GM21576 (cell line): ENCODE data around the gene HYLS1.
"Not testable (repeated sequence)": the region's sequence is repeated elsewhere in the genome, so short reads cannot be mapped to it uniquely, and the experiment has no call there.

Source experiments
- ATAC-seq: cut with Tn5 transposase; IDR thresholded peaks from one replicate; pipeline ENCODE4 v1.9.1; 2021; ENCODE audit warnings: mild to moderate bottlenecking, moderate library complexity; ENCODE audit not compliant: unreplicated experiment

Gene HYLS1

DNA sequence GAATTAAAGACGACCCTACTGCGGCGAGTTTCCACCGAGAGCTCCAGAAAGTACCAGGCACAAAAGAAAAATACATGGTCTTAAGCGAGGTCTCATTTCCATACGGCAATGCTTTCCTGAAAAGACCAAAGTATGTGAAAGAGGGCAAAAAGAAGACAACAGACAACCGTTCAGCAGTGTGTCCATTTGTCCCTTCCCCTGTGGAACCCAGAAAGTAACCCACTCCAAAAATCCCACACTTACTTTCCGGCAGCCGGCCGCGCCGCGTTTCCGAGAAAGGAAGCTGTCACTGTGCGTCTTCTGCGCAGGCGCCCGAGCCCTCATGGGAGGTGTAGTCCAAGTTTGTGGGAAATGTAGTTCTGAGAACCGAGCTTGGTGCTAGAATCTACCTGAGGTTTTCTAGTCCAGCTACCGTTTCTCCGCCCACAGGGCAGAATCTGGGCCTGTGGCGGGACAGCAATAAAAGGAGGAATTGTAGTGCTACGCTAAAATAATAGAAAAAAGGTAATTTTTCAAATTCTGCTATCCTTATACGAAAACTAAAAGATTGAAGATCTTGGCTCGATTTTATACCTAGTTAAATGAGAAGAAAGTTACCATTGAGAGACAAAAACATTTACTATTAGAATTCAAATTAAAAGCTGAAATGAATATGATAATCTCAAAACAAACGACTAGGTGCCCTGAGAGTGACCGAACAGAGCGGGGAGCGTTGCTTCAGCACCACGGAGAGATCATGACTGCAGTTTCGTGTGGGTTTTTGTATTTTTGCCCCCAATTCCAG is 15.7 kb downstream of the HYLS1 start, which contains the start of gene PUS3:
PUS3 (minus strand) TSS at position 280 of the 784 bp plus-strand sequence. CDS start 6,922 bp downstream, outside the sequence.
- peak; percentile 96 for ATAC-seq

DNA sequence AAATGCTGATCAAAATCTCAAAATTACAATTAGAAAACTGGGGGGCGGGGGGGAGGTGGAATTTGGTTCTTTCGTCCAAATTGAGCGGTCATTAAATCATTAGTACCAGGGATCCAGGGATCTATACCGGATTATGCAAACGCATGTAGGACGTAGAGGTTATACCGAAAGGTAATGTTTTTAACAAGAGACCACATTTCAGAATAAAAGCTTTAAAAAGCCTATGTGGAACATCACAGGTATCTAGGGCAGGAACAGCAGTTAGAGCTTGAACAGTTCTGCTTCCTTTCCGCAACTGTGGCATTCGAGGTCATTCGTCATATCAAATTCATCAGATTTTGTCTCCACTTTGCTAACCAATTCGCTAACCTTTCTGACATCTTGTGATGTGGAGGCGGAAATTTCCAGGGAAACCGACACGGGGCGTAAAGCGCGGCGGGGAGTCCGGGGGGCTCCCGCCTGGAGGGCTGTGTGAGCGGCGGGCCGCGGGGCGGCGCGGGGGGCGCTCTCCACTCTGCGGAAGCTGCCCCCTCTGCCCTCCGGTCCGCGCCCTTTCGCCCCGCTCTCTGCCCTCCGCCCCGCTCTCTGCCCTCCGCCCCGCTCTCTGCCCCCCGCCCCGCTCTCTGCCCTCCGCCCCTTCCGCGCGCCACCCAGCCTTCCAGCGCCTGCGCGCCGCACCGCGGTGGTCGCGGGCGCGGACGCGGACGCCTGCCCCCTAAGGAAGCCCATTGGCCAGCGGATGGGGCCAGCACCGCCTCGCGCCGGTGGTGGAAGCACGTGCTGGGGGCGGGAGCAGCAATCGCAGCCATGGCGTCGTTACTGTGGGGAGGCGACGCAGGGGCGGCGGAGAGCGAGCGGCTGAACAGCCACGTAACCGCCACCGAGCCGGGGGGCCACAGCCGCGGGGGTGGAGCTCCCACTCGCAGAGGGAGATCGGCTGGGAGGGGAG is 16.5 kb downstream of the HYLS1 start, which contains the start of gene DDX25:
DDX25 (plus strand) TSS at position 798 of the 949 bp plus-strand sequence; CDS start at position 808, 10 bp downstream.
- ATAC-seq, result no peak

DNA sequence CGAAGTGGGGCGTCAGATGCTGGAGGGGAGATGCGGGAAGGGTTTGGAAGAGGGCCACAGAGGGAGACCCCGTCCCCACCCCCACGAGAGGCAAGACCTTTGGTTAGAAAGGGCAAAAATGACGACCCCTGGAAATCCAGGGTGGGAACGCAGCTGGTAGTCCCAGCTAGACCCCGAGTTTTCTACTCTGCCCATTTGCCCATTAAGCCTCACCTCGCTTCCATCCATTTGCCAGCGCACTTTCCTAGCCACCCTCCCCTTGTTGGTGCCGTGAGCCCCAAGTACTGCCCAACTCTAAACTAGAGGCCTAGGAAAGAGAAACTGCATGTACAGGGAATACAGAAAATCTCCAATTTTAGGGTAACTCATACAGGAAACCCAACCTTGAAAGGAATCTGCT is 17.2 kb downstream of the HYLS1 start:
- no peak for ATAC-seq

DNA sequence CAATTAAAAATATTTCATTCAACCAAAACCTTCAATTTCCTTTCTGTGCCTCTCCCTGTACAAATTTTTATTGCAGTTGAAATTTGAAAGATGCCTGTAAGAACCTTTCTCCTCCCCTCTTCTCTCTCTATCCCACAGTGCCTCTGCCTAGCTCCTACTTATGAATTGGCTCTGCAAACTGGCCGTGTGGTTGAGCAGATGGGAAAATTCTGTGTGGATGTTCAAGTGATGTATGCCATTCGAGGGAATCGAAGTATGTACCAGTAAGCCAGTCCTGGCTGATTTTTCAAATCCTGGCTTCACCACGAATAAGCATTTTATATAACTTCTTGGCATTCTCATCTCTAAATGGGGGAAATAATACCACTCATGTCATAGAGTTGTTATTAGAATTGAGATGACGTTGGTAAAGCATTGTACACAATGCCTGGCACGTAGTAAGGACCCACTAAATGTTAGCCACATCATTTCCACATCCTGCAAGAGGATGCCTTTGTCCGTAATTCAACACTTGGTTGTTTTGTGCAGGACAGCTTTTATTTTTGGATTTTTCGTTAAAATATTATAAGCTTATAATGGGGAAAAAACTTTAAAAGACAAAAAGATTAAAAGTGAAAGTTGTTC is 22.9 kb downstream of the HYLS1 start:
- ATAC-seq, result no peak

DNA sequence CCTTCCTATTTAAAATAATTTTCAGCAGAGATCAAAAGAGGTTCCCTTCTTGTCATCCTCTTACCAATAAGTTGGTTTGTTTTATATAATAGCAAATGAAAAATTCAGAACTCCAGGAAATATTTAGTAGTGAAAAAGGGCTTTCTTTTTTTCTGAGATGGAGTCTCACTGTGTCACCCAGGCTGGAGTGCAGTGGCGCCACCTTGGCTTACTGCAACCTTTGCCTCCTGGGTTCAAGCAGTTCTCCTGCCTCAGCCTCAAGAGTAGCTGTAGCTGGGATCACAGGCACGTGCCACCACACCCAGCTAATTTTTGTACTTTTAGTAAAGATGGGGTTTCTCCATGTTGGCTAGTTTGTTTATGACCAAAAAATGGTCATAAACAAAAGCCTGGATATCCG is 27.1 kb downstream of the HYLS1 start:
- ATAC-seq, result not testable (repeated sequence)

DNA sequence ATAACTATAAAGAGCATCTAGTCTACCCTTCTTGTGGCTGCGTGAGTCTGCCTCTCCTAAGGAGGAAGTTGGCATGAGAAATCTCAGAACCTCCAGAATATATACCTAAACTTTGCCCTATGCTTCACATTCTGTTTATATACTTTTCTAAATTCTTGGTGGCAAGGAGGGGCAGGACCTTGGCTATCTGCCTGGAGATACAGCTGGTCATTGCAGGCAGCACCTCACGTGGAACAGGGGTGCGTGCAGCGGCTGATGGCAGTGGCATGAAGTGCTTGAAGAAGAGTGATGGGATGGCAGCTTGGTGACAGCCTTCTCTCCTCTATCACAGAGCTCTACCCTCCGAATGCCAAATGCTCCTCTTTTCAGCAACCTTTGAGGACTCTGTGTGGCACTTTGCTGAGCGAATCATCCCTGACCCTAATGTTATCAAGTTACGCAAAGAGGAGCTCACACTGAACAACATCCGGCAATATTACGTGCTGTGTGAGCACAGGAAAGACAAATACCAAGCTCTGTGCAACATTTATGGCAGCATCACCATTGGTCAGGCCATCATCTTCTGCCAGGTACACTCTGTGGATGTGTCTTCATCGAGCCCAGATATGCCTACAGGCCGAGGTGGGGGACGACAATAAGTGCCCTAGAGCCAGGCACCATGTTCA is 29.3 kb downstream of the HYLS1 start:
- no peak for ATAC-seq

DNA sequence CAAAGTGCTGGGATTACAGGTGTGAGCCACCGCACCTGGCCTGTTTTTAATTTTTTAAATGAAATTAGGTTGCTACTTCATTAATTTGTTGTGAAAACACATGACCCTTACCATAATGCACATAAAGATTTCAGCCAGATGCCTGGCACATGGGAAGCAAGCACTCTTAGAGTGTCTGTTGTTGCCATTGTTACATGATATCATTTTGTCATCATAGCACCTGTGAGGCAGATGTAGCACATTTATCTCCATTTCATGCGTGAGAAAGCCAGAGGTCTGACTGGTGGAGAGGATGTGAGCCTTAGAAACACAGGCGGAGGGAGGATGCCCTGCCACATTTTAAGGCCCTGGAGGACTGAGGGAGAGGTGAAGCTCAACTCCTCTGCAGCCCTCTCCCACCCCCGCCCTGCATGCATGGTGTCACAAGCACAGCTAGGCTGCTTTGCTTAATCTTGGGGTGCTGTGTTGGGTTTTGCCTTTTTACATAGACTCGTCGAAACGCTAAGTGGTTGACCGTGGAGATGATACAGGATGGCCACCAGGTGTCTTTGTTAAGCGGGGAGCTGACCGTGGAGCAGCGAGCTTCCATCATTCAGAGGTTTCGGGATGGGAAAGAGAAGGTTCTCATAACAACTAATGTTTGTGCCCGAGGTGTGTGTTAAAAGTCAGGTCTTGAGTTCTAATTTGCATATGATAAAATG is 30.8 kb downstream of the HYLS1 start:
- ATAC-seq, result no peak

DNA sequence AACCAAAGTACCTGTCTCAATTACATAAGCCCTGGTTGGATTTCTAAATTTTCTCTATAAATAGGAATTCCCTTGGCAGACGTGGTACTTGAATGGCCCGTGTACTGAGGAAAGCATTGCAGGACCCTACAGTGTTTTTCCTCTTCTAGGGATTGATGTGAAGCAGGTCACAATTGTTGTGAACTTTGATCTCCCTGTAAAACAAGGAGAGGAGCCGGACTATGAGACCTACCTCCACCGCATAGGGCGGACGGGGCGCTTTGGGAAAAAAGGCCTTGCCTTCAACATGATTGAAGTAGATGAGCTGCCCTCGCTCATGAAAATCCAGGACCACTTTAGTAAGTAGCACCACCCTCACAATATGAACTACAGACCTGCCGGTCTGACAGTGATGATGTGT is 33.6 kb downstream of the HYLS1 start:
- ATAC-seq, result no peak

DNA sequence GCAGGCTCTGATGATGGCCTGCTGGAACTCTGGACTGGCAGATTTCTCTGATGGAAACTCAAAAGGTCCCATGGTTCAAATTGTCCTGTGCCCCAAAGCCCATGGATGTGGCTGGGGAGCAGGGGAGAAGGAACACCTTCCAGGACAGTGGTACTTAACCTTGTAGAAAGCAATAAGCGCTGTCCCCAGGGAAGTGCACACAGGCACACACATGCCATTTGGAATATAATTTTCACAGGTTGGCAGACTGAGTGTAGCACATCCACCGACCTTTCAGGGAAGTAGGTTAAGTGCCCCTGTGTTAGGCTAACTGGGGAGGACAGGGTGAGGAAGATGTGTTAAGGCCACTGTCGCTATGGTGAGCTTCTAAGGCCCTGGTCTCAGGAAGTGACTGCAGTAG is 34.7 kb downstream of the HYLS1 start:
- ATAC-seq, result no peak

DNA sequence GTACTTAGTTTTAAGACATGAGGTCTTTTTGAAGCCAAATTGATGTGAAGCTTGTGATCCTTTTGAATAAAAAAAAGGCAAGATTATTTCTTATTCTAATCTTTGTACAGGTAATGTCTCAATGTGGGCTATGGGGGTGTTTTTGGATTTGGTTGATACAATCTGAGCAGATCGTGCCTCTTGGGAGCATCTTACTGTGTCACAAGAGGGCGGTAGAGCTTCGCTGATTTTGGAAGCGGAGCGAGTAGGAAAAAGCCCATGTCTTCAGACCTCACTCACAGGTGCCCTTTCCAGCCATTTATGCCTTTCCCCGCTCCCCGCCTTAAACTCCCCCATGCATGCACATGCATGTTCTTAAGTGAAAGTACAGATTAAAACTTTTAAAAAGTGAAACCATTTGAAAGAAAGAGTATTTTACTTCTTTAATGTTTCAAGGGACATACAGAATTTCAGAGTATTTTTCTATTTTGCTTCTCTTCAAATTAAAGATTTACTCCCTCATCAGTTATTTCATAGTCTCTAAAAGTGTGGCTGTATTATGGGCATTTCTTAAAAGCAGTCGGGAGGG is 35.6 kb downstream of the HYLS1 start:
- no peak for ATAC-seq

DNA sequence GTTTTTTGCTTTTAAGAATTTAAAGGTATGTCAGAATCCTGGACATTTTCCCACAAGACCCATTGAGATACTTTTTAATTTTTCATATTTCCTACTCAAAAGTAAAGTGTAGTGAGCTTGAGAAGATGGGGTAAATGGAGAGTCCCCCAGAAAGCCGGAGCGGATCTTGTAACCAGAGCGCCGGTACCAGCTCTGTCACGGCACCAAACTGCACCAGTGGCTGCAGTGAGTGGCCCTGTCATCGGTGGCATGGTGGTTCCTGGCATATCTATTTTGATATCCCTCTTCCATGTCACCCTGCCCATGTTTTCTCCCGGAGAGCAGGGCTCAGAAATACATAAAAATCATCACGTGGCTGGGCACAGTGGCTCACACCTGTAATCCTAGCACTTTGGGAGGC is 36.2 kb downstream of the HYLS1 start:
- ATAC-seq, result no peak

DNA sequence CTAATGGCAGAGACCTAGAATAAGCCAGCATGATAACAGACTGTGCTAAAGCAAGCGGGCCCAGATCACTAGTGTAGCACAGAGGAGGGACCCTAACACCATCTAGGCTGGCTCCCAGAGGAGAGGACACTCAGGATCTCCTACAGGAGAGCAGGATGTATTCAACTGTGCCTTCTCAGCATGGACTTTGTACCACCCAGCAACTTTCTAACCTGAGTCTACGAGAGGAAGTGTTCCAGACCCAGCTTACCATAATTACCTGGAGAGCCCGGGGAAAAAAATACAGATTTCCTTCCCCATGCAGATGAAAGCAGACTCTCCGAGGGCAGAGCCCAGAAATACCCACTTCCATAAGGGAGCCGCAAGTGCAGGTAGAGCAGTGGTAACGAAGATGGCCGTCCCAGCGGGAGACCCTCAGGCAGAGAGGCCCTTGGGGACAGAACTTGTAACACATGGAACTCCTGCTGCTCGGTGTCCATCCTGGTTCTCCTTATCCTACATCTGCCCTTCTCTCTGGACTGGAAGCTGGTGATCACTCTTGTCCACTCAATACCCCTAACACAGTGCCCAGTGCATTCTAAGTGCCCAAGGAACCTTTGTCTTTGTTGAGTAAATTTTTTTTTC is 37.0 kb downstream of the HYLS1 start:
- no peak for ATAC-seq

DNA sequence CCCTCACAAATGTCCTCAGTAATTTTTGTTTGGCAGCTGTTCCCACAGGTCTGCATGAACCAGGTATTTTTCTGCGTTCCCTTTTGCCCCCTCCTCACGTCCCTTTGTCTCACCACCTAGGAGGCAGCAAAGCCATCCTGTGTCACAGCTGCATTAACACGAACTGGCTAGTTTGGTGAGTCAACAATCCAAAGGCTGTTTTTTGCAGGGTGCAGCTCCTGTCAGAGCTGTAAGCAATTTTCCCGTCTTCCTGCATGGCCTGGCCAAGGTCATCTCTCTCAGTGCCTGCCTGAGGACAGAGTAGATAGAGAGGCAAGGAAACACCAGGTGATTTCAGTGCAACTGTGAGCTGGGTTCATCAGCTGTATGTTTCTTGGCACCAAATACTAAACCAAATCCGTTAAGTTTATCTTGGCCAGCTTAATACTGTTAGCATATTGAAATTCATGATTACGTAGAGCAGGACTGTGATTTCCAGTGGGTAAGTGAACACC is 37.8 kb downstream of the HYLS1 start:
- no peak for ATAC-seq

DNA sequence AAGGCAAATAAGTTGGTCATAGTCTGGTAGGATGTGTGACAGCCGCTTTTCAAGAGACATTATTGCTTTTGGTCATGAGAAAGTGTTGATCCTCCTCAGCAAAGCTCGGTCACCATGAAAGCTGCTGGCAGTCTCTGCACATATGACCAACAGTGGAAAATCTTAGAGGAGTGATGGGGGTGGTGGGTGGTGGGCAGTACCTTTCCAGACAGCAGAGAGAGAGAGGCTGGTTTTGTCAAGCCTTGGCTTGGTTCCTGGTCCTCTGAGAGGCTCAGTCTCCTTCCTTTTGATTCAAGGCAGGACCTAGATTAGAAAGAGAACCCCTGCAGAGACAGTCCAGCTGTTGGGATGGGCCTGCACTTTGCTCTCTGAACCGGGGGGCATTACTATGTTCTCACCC is 38.3 kb downstream of the HYLS1 start:
- no peak for ATAC-seq

DNA sequence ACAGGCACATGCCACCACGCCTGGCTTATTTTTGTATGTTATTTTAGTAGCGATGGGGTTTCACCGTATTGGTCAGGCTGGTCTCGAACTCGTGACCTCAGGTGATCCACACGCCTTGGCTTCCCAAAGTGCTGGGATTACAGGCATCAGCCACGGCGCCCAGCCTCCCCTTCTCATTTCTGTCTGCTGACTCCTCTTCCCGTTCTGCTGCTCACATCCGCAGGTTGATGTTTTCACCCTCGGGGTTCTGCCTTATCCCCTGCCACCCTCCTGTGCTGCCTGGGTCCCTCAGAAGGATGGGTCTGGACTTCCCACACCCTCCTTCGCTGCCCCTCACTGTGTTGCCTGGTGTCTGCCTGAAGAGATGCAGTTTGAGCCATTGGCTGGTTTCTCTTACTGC is 39.2 kb downstream of the HYLS1 start:
- no peak for ATAC-seq

DNA sequence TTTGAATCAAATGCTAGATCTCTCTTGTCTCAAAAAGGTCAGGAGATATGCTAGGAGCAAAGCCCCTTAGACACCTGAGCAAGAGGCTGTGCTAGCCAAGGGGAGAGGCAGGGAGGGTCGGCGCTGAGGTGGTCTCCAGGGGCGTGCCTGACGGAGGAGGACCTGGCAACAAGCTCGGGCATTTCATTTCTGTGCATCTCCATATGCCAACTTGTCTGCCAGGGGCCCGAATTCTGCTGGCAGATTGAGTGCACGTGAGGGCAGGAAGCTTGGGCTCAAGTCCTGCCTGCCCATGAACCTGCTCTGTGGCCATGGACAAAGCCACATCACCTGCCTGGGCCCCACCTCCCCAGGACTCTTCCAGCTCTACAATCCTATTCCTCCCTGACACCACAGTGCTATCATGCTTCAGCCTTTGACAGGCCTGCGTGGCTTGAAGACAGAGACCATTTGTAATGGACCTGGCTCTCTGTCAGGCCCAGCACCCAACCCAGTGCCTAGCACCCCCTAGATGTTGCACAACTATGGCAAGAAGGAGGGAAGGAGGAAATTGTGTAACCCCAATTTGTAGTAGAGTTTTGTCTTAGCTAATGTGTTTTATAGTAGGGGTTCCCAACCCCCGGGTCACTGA is 42.1 kb downstream of the HYLS1 start:
- no peak for ATAC-seq

DNA sequence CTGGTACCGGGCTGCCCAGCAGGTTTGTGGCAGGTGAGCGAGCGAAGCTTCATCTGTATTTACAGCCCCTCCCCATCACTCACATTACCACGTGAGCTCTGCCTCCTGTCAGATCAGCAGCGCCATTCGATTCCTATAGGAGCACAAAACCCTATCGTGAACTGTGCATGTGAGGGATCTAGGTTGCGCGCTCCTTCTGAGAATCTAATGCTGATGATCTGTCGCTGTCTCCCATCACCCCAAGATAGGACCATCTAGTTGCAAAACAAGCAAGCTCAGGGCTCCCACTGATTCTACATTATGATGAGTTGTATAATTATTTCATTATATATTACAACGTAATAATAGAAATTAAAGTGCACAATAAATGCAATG is 42.6 kb downstream of the HYLS1 start:
- ATAC-seq, result no peak

DNA sequence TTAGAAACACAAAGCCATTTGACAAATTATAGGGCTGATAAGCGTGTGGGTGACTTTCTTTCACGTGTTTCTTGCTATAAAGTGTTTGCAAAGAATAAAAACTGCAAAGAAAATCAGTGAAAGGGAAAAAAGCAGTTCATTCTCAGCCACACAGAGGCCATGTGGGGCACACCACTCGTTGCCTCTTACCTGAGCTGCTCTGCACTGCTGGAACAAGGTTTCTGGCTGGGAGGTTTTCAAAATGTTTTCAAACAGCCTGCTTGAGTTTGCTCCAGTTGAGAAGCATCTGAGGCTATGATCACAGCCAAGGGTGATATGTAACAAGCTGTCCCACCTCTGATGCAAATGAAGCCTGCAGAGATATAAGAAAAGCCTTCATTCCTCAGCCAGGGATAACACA is 43.6 kb downstream of the HYLS1 start:
- ATAC-seq, result no peak

DNA sequence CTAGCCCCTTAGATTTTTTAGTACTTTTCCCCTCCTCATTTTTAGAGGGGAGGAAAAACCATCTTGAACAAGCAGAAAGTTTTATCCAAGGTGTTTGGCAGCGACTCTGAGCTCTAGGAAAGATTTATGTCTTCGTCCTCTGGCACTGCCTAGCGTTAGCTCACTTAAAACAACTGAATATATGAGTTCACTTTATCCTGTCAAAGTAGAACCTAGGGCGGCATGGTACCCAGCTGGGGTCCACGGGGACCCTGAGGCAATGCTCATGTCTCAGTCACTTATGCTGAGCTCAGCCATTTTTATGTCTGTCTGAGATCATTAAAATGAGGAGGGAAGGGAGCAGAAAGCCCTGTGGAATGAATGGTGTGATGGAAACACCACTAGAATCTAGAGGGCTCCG is 44.2 kb downstream of the HYLS1 start:
- ATAC-seq, result no peak
